CD4-positive, alpha-beta T cell treated with Interleukin-17A for 1 hour (primary cell): Measurements from ENCODE around the gene BEND6.
"Not testable (repeated sequence)": the region's sequence is repeated elsewhere in the genome, so short reads cannot be mapped to it uniquely, and the experiment has no call there.

Source experiments
- DNase-seq: peaks from one replicate; pipeline ENCODE4 v3.0.0-alpha.2; 2020

BEND6 gene

GRCh38 chr6:57038906-57039305, 84.0 kb downstream of the BEND6 start:
- no peak for DNase-seq

- DNase-seq: no peak
Measured at GRCh38 chr6:57040011-57040410, 85.1 kb downstream of the BEND6 start.

- DNase-seq: not testable (repeated sequence)
Measured at GRCh38 chr6:57044061-57044460, 89.2 kb downstream of the BEND6 start.

GRCh38 chr6:57044568-57044967, 89.7 kb downstream of the BEND6 start:
- no peak for DNase-seq

GRCh38 chr6:57046332-57047256, 91.7 kb downstream of the BEND6 start, which contains the start of gene KIAA1586:
Gene KIAA1586 (plus strand): TSS chr6:57046693. CDS start chr6:57046756, 63 bp downstream.
- DNase-seq: peak; percentile 84

- not testable (repeated sequence) for DNase-seq
Measured at GRCh38 chr6:57047257-57047585, 92.3 kb downstream of the BEND6 start.

- not testable (repeated sequence) for DNase-seq
Measured at GRCh38 chr6:57047859-57048258, 93.0 kb downstream of the BEND6 start.

- DNase-seq: no peak
Measured at GRCh38 chr6:57048577-57048976, 93.7 kb downstream of the BEND6 start.

- DNase-seq: no peak
Measured at GRCh38 chr6:57063847-57064246, 108.9 kb downstream of the BEND6 start.

GRCh38 chr6:57064809-57065208, 109.9 kb downstream of the BEND6 start:
- DNase-seq: no peak

- no peak for DNase-seq
Measured at GRCh38 chr6:57068061-57068460, 113.2 kb downstream of the BEND6 start.

- no peak for DNase-seq
Measured at GRCh38 chr6:57069228-57069627, 114.3 kb downstream of the BEND6 start.

GRCh38 chr6:57069920-57070331, 115.0 kb downstream of the BEND6 start:
- DNase-seq: no peak

- no peak for DNase-seq
Measured at GRCh38 chr6:57072108-57072507, 117.2 kb downstream of the BEND6 start.

- no peak for DNase-seq
Measured at GRCh38 chr6:57074383-57074782, 119.5 kb downstream of the BEND6 start.

- DNase-seq: no peak
Measured at GRCh38 chr6:57075092-57075491, 120.2 kb downstream of the BEND6 start.
